Mesenchymal stem cell (in vitro differentiated cells and primary cell): Measurements from ENCODE around the gene SETD1B.
A peak's percentile ranks its signal among the peaks of the same experiment; 100 is the strongest.

Source experiments
- DNase-seq: peaks from one replicate; pipeline ENCODE4 v3.0.0-alpha.2; 2013
- H2AFZ ChIP-seq: one replicate; pipeline ENCODE4 v1.6.1; 2013; ENCODE audit warnings: low read depth, mild to moderate bottlenecking, control low read depth, inconsistent platforms, low read length, moderate library complexity
- H2AK5ac ChIP-seq: 2 replicates; pipeline ENCODE4 v1.6.1; 2013; ENCODE audit warnings: low read length, moderate library complexity, mild to moderate bottlenecking, inconsistent platforms; ENCODE audit not compliant: severe bottlenecking
- H2BK120ac ChIP-seq: one replicate; pipeline ENCODE4 v1.6.1; 2013; ENCODE audit warnings: low read depth, mild to moderate bottlenecking, inconsistent platforms, low read length, moderate library complexity
- H2BK12ac ChIP-seq, 2 experiments: one replicate each; pipeline ENCODE4 v1.6.1; 2013; ENCODE audit warnings: inconsistent platforms in 2 of 2, low read length in 2 of 2, mild to moderate bottlenecking in 2 of 2, moderate library complexity in 2 of 2, control low read depth in 1 of 2
- H2BK15ac ChIP-seq: one replicate; pipeline ENCODE4 v1.6.1; 2013; ENCODE audit warnings: mild to moderate bottlenecking, low read depth, inconsistent platforms; ENCODE audit not compliant: poor library complexity, severe bottlenecking
- H2BK5ac ChIP-seq: 2 replicates; pipeline ENCODE4 v1.6.1; 2013; ENCODE audit warnings: low read depth, mild to moderate bottlenecking, low read length, control low read depth, inconsistent platforms; ENCODE audit not compliant: poor library complexity, severe bottlenecking
- H3K14ac ChIP-seq, 2 experiments: one replicate each; pipeline ENCODE4 v1.6.1; 2013; ENCODE audit warnings: inconsistent platforms in 2 of 2, low read length in 2 of 2, control low read depth in 1 of 2, mild to moderate bottlenecking in 1 of 2, moderate library complexity in 1 of 2
- H3K18ac ChIP-seq, 2 experiments: one replicate each; pipeline ENCODE4 v1.6.1; 2013; ENCODE audit warnings: inconsistent platforms in 2 of 2, low read length in 2 of 2, control low read depth in 1 of 2, low read depth in 1 of 2, mild to moderate bottlenecking in 1 of 2
- H3K23ac ChIP-seq, 2 experiments: one replicate each; pipeline ENCODE4 v1.6.1; 2013; ENCODE audit warnings: inconsistent platforms in 2 of 2, low read length in 2 of 2, mild to moderate bottlenecking in 2 of 2, moderate library complexity in 2 of 2, control low read depth in 1 of 2
- H3K27ac ChIP-seq: 2 replicates; pipeline ENCODE4 v1.5.1; 2013; ENCODE audit warnings: mild to moderate bottlenecking, moderate library complexity, low read length, control low read depth, inconsistent platforms; ENCODE audit not compliant: poor library complexity, severe bottlenecking
- H3K27me3 ChIP-seq, 2 experiments: 2 replicates each; pipeline versions ENCODE4 v1.6.1 to v1.7.0; 2013; ENCODE audit warnings: low read length in 2 of 2, mild to moderate bottlenecking in 2 of 2, moderate library complexity in 2 of 2, control low read depth in 1 of 2, inconsistent platforms in 1 of 2; ENCODE audit not compliant: control insufficient read depth in 1 of 2, insufficient read depth in 1 of 2
- H3K36me3 ChIP-seq, 2 experiments: 2 replicates each; pipeline versions ENCODE4 v1.6.1 to v1.7.0; 2013; ENCODE audit warnings: low read length in 2 of 2, control low read depth in 1 of 2, inconsistent platforms in 1 of 2, low read depth in 1 of 2, mild to moderate bottlenecking in 1 of 2; ENCODE audit not compliant: insufficient read depth in 2 of 2, control insufficient read depth in 1 of 2
- H3K4ac ChIP-seq, 2 experiments: one replicate each; pipeline ENCODE4 v1.6.1; 2013; ENCODE audit warnings: inconsistent platforms in 2 of 2, low read length in 2 of 2, mild to moderate bottlenecking in 2 of 2, moderate library complexity in 2 of 2, control low read depth in 1 of 2, low read depth in 1 of 2
- H3K4me1 ChIP-seq: 2 replicates; pipeline ENCODE4 v1.6.1; 2013; ENCODE audit warnings: low read depth, low read length, control low read depth; ENCODE audit not compliant: control insufficient read depth, insufficient read depth
- H3K4me2 ChIP-seq: 2 replicates; pipeline ENCODE4 v1.6.1; 2013; ENCODE audit warnings: low read length, mild to moderate bottlenecking, inconsistent platforms; ENCODE audit not compliant: poor library complexity, severe bottlenecking
- H3K4me3 ChIP-seq, 2 experiments: 2 replicates each; pipeline versions ENCODE4 v1.5.1 to v1.7.0; 2013; ENCODE audit warnings: low read length in 2 of 2, mild to moderate bottlenecking in 2 of 2, control low read depth in 1 of 2, low read depth in 1 of 2; ENCODE audit not compliant: insufficient read depth in 1 of 2
- H3K79me1 ChIP-seq: replicated peaks from 2 replicates; pipeline ENCODE4 v1.6.1; 2013; ENCODE audit warnings: mild to moderate bottlenecking, control low read depth, low read length, inconsistent platforms; ENCODE audit not compliant: poor library complexity, severe bottlenecking
- H3K9ac ChIP-seq: 2 replicates; pipeline ENCODE4 v1.7.0; 2013; ENCODE audit warnings: mild to moderate bottlenecking, low read length, moderate library complexity
- H3K9me3 ChIP-seq: 2 replicates; pipeline ENCODE4 v1.7.0; 2013; ENCODE audit warnings: mild to moderate bottlenecking, low read length; ENCODE audit not compliant: control insufficient read depth
- H4K8ac ChIP-seq: one replicate; pipeline ENCODE4 v1.6.1; 2013; ENCODE audit warnings: inconsistent platforms, mild to moderate bottlenecking, low read length, moderate library complexity
- H4K91ac ChIP-seq: one replicate; pipeline ENCODE4 v1.6.1; 2013; ENCODE audit warnings: mild to moderate bottlenecking, low read length, inconsistent platforms
- WGBS: methylation state at CpG from one replicate; pipeline ENCODE4 v1.1.7; 2013; ENCODE audit warnings: mixed read lengths; 5-methylcytosine and 5-hydroxymethylcytosine counted together

Gene SETD1B

DNA sequence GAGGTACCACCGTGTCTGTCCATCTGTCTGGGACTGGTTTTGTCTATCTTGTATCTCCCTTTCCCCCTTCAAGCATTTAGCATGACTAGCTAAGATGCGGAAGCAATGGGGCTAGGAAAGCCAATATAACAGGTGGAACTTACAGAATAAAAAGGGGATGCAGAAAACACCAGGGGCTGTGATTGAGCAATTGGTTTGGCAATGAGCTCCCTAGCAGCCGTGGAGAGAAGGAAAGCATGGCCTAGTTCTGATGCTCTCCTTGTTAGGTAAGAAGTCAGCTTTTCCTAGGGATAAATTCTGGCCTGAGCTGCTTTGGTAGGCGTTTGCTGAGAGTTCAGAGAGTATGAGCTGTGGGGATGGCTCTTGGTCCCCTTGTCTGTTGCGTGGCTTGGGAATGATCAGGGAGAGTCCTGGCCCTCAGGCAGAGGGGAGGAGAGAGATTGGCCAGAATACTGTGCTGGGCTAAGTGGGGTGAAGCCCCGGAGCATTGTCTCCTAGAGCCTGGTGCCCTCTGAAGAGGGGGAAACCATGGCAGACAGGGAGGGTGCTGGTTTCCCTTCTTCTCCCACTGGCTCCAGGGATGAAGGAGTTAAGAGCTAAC is 7.1 kb downstream of the SETD1B start:
- H3K9ac ChIP-seq, result peak overlapping the region; percentile 88
- no peak overlapping the region for H2BK15ac ChIP-seq
- peaks cover 41% of the 10 kb centered on the region for H3K4me1 ChIP-seq
- no peak overlapping the region for H4K8ac ChIP-seq
- no peak overlapping the region for H2AK5ac ChIP-seq
- peak overlapping the region in 1 of 2 experiments; percentile 89 for H3K4me3 ChIP-seq
- H3K9me3 ChIP-seq, result no peaks in the 10 kb centered on the region
- no peak overlapping the region for H3K23ac ChIP-seq
- no peak overlapping the region for H2AFZ ChIP-seq
- DNase-seq, result peak; percentile 16
- H4K91ac ChIP-seq, result peak overlapping the region; percentile 31
- H2BK120ac ChIP-seq, result no peak overlapping the region
- H3K4ac ChIP-seq, result peak overlapping the region in 1 of 2 experiments; percentile 54
- peaks cover 23% of the 10 kb centered on the region for H3K79me1 ChIP-seq
- peak overlapping the region; percentile 86 for H3K4me2 ChIP-seq
- WGBS, result 82% methylated on average over 6 of the region's 6 CpGs
- H3K18ac ChIP-seq, result peak overlapping the region; percentile 49 to 69
- peak overlapping the region in 1 of 2 experiments; percentile 48 for H2BK12ac ChIP-seq
- H3K27ac ChIP-seq, result peak overlapping the region; percentile 41
- no peak overlapping the region for H2BK5ac ChIP-seq
- H3K27me3 ChIP-seq, result no peaks in the 10 kb centered on the region
- no peak overlapping the region for H3K14ac ChIP-seq
- H3K36me3 ChIP-seq, result peaks cover 61 to 83% of the 10 kb centered on the region in 2 experiments

DNA sequence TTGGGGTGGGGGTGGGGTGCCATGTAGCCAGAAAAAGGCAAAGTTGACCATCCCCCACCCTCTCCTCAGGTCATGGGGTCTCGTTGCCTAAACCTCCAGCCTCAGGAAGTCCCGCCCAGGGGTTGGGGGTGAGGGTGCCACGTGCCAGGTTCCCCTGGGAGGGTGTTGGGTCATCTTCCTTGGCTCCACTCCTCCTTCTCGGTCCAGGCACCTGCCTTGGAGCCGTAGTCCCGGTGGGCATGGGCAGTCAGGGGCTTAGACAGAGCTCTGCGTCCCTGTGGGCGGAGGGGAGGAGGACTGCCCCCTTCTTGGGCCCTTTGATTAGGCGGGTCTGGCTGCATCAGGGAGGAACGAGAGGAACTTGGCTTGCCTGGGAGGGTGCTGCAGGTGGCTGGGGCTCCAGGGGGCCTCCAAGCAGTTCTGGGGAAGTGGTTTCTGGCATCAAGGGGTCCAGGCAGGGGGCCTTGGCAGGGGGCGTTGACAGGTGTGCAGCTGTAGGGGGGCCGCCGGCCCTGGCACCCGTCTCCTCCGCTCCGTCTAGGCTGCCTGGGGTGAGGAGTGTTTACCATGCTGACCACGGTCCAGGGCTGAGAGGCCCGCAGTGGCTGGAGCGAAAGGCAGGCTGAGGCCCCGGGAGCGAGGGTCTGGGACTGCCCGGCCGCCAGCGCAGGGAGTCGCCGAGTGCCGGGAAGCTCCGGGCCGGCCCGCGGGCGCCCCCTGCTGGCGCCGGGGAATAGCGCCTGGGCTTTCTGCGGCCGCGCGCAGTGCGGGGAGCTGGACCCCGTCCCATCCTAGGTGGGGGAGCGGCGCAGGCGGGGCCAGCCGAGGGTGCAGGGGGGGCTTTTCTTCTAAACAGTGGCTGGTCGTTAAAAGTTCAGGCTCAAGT is 7.9 kb downstream of the SETD1B start:
- 4% methylated on average over 45 of the region's 46 CpGs for WGBS
- no peaks in the 10 kb centered on the region for H3K9me3 ChIP-seq
- peak overlapping the region; percentile 67 to 69 for H3K18ac ChIP-seq

DNA sequence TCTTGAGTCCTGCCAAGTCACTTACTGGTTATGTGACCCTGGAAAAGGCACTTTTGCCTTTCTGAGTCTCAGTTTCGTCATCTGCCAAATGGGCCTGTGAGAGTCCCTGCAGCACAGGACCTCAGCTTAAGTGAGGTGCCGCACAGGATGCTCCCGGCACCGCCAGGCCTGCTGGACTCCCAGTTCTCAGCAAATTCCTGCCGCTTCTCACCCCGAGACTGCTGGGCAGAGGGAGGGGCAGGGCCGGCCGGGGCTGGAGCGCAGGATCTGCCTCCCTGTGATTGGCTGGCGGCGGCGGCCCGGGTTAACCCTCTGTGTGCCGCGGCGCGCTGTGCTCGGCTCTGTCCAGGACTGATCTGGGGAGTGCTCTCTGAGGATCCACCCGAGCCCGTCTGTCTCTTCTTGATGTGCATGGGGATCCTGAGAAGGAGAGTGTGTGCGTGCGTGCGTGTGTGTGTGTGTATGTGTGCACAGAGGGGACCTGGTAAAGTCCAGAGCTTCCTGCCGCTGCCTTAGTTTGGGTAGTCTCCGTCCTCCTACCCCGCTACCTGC is 8.6 kb downstream of the SETD1B start:
- H3K27ac ChIP-seq, result peak overlapping the region; percentile 48
- no peaks in the 10 kb centered on the region for H3K27me3 ChIP-seq
- peak; percentile 83 for DNase-seq
- H2BK5ac ChIP-seq, result no peak overlapping the region
- peaks cover 30% of the 10 kb centered on the region for H3K4me1 ChIP-seq
- H3K23ac ChIP-seq, result no peak overlapping the region
- H3K14ac ChIP-seq, result peak overlapping the region in 1 of 2 experiments; percentile 81
- H2BK15ac ChIP-seq, result no peak overlapping the region
- H4K8ac ChIP-seq, result no peak overlapping the region
- no peak overlapping the region for H2AK5ac ChIP-seq
- no peak overlapping the region for H2AFZ ChIP-seq
- H3K18ac ChIP-seq, result peak overlapping the region in 1 of 2 experiments; percentile 25
- H3K36me3 ChIP-seq, result peaks cover 71 to 86% of the 10 kb centered on the region in 2 experiments
- H2BK120ac ChIP-seq, result no peak overlapping the region
- 12% methylated on average over 16 of the region's 26 CpGs for WGBS
- peak overlapping the region in 1 of 2 experiments; percentile 40 for H3K4ac ChIP-seq
- H3K9ac ChIP-seq, result peak overlapping the region; percentile 88
- H3K9me3 ChIP-seq, result no peaks in the 10 kb centered on the region
- peak overlapping the region; percentile 88 for H4K91ac ChIP-seq
- H3K4me2 ChIP-seq, result peak overlapping the region; percentile 86
- H3K79me1 ChIP-seq, result peaks cover 30% of the 10 kb centered on the region
- no peak overlapping the region for H2BK12ac ChIP-seq
- peak overlapping the region; percentile 66 to 89 for H3K4me3 ChIP-seq

More for the DNA sequence above, 7.9 kb downstream of the SETD1B start:
- Histone ChIP-seq H3K27ac (peak overlapping the region; percentile 48), H4K8ac (no peak overlapping the region), H2BK12ac (peak overlapping the region in 1 of 2 experiments; percentile 48), H3K36me3 (peaks cover 66 to 84% of the 10 kb centered on the region in 2 experiments), H3K4me2 (peak overlapping the region; percentile 86), H3K27me3 (no peaks in the 10 kb centered on the region), H2AK5ac (peak overlapping the region; percentile 40), H3K79me1 (peaks cover 28% of the 10 kb centered on the region), H2AFZ (peak overlapping the region; percentile 18), H3K4me1 (peaks cover 35% of the 10 kb centered on the region), H3K23ac (no peak overlapping the region), H2BK15ac (no peak overlapping the region), H3K4ac (peak overlapping the region in 1 of 2 experiments; percentile 54), H3K14ac (peak overlapping the region in 1 of 2 experiments; percentile 94), H2BK120ac (no peak overlapping the region), H3K4me3 (peak overlapping the region; percentile 66 to 89), H2BK5ac (no peak overlapping the region), H3K9ac (peak overlapping the region; percentile 88), H4K91ac (peak overlapping the region; percentile 58)
- peak; percentile 78 for DNase-seq
